IMR-90 (cell line): ENCODE measurements around the gene NAA11. TPM values are rescaled to one million over a fixed set of nuclear protein-coding genes. Genes with fewer than 3 reads are reported as not detected.

ENCODE experiments used
- ATAC-seq: fragments of 200-7000 bp; cut with Tn5 transposase; 2 replicates; pipeline ENCODE4 v1.9.1; 2020; ENCODE audit warnings: low read depth, mild to moderate bottlenecking, moderate library complexity
- BruUV-seq: library from RNA; stranded (reverse); fragments of 400-500 nt; replicated peaks from 2 replicates; lab custom pipeline; 2021; lab: Mats Ljungman, UMichigan
- CTCF ChIA-PET: fragments of 300-600 bp; formaldehyde crosslinking; extraction: SDS; loops from one replicate; lab custom pipeline; 2021; ENCODE audit warnings: antibody characterized with exemption; lab: Yijun Ruan, JAX
- POLR2A ChIA-PET: fragments of 300-600 bp; sonication (Branson Sonifier 250); formaldehyde crosslinking; loops from one replicate; lab custom pipeline; 2022; ENCODE audit warnings: antibody characterized with exemption; ENCODE audit not compliant: unreplicated experiment; lab: Charles Lee
- DNase-seq: peaks from one replicate; pipeline ENCODE4 v3.0.0; 2013
- H2AFZ ChIP-seq: replicated peaks from 2 replicates; pipeline ENCODE3; 2013; ENCODE audit warnings: low read length, mild to moderate bottlenecking; ENCODE audit not compliant: poor library complexity
- H2AK5ac ChIP-seq: 2 replicates; pipeline ENCODE4 v1.6.1; 2013; ENCODE audit warnings: low read depth, low read length, inconsistent platforms
- H2AK9ac ChIP-seq: replicated peaks from 2 replicates; pipeline ENCODE3; 2013; ENCODE audit warnings: mild to moderate bottlenecking, low read depth, low read length, moderate library complexity; ENCODE audit not compliant: poor library complexity
- H2BK120ac ChIP-seq: 2 replicates; pipeline ENCODE4 v1.6.1; 2013; ENCODE audit warnings: low read depth, low read length, inconsistent platforms
- H2BK15ac ChIP-seq: 3 replicates; pipeline ENCODE4 v1.6.1; 2013; ENCODE audit warnings: low read depth, low read length, inconsistent platforms
- H2BK20ac ChIP-seq: 2 replicates; pipeline ENCODE4 v1.6.1; 2013; ENCODE audit warnings: low read depth, mild to moderate bottlenecking, inconsistent platforms, low read length, moderate library complexity
- H2BK5ac ChIP-seq: 2 replicates; pipeline ENCODE4 v1.6.1; 2013; ENCODE audit warnings: mild to moderate bottlenecking, low read depth, low read length, inconsistent platforms; ENCODE audit not compliant: poor library complexity, severe bottlenecking
- H3K14ac ChIP-seq: replicated peaks from 2 replicates; pipeline ENCODE4 v1.6.1; 2013; ENCODE audit warnings: low read depth, low read length, inconsistent platforms
- H3K18ac ChIP-seq: 2 replicates; pipeline ENCODE4 v1.6.1; 2013; ENCODE audit warnings: low read depth, low read length, control low read depth
- H3K23ac ChIP-seq: 2 replicates; pipeline ENCODE4 v1.6.1; 2013; ENCODE audit warnings: low read depth, low read length, inconsistent platforms
- H3K27ac ChIP-seq: 2 replicates; pipeline ENCODE4 v1.5.1; 2013; ENCODE audit warnings: mild to moderate bottlenecking, control low read depth, low read length; ENCODE audit not compliant: insufficient read depth
- H3K27me3 ChIP-seq: 2 replicates; pipeline ENCODE4 v1.6.1; 2013; ENCODE audit warnings: low read length; ENCODE audit not compliant: control insufficient read depth, insufficient read depth
- H3K36me3 ChIP-seq: 2 replicates; pipeline ENCODE4 v1.6.1; 2013; ENCODE audit warnings: low read length, mixed read lengths; ENCODE audit not compliant: control insufficient read depth, insufficient read depth
- H3K4ac ChIP-seq: 2 replicates; pipeline ENCODE4 v1.6.1; 2013; ENCODE audit warnings: low read depth, low read length, inconsistent platforms
- H3K4me1 ChIP-seq: 2 replicates; pipeline ENCODE4 v1.6.1; 2013; ENCODE audit warnings: low read length, mixed read lengths; ENCODE audit not compliant: control insufficient read depth, insufficient read depth
- H3K4me2 ChIP-seq: 2 replicates; pipeline ENCODE4 v1.6.1; 2013; ENCODE audit warnings: low read depth, mild to moderate bottlenecking, control low read depth, low read length, moderate library complexity
- H3K4me3 ChIP-seq: 2 replicates; pipeline ENCODE4 v1.5.1; 2013; ENCODE audit warnings: low read depth, mild to moderate bottlenecking, control low read depth, low read length, moderate library complexity; ENCODE audit not compliant: insufficient read depth
- H3K56ac ChIP-seq: 2 replicates; pipeline ENCODE4 v1.6.1; 2013; ENCODE audit warnings: low read length, inconsistent platforms; ENCODE audit not compliant: insufficient read depth; ENCODE audit errors: extremely low read depth
- H3K79me1 ChIP-seq, 2 experiments: 2 replicates each; pipeline ENCODE4 v1.6.1; 2013; ENCODE audit warnings: low read length in 2 of 2, inconsistent platforms in 1 of 2, low read depth in 1 of 2
- H3K9ac ChIP-seq: 2 replicates; pipeline ENCODE4 v1.6.1; 2013; ENCODE audit warnings: low read depth, low read length, control low read depth
- H3K9me1 ChIP-seq: 2 replicates; pipeline ENCODE4 v1.6.1; 2013; ENCODE audit warnings: low read length, inconsistent platforms; ENCODE audit not compliant: insufficient read depth
- H3K9me3 ChIP-seq: 2 replicates; pipeline ENCODE4 v1.6.1; 2013; ENCODE audit warnings: low read length; ENCODE audit not compliant: control insufficient read depth, insufficient read depth
- H4K20me1 ChIP-seq: 2 replicates; pipeline ENCODE4 v1.6.1; 2013; ENCODE audit warnings: low read length, inconsistent platforms; ENCODE audit not compliant: insufficient read depth
- H4K5ac ChIP-seq: 2 replicates; pipeline ENCODE4 v1.6.1; 2013; ENCODE audit warnings: mild to moderate bottlenecking, low read depth, low read length, control low read depth
- H4K8ac ChIP-seq, 2 experiments: 2 replicates each; pipeline ENCODE4 v1.6.1; 2013; ENCODE audit warnings: low read depth in 2 of 2, low read length in 2 of 2, control low read depth in 1 of 2, inconsistent platforms in 1 of 2
- H4K91ac ChIP-seq: 2 replicates; pipeline ENCODE4 v1.6.1; 2013; ENCODE audit warnings: low read depth, low read length, inconsistent platforms; ENCODE audit not compliant: insufficient read depth
- BHLHE40 ChIP-seq: fragments of 150-350 bp; IDR thresholded peaks from 2 replicates; pipeline ENCODE4 v1.6.1; 2016; ENCODE audit warnings: mild to moderate bottlenecking, low read depth, low read length
- CEBPB ChIP-seq: IDR thresholded peaks from 2 replicates; pipeline ENCODE4 v1.6.1; 2012; ENCODE audit warnings: low read depth, low read length, improper control_type of control experiment
- CHD1 ChIP-seq: IDR thresholded peaks from 2 replicates; pipeline ENCODE4 v1.6.1; 2012; ENCODE audit warnings: low read depth, low read length, improper control_type of control experiment
- FOS ChIP-seq: fragments of 150-350 bp; IDR thresholded peaks from 2 replicates; pipeline ENCODE4 v1.6.1; 2016; ENCODE audit warnings: low read depth, low read length
- MAFK ChIP-seq: IDR thresholded peaks from 2 replicates; pipeline ENCODE4 v1.6.1; 2012; ENCODE audit warnings: low read depth, low read length, improper control_type of control experiment
- MAZ ChIP-seq: IDR thresholded peaks from 2 replicates; pipeline ENCODE4 v1.6.1; 2012; ENCODE audit warnings: low read depth, mild to moderate bottlenecking, low read length, improper control_type of control experiment, moderate library complexity, borderline replicate concordance
- MXI1 ChIP-seq: IDR thresholded peaks from 2 replicates; pipeline ENCODE4 v1.6.1; 2012; ENCODE audit warnings: low read depth, mild to moderate bottlenecking, low read length, moderate library complexity, borderline replicate concordance
- NFE2L2 ChIP-seq: fragments of 150-350 bp; IDR thresholded peaks from 2 replicates; pipeline ENCODE4 v1.6.1; 2016; ENCODE audit warnings: low read depth, mild to moderate bottlenecking, low read length
- POLR2A ChIP-seq: IDR thresholded peaks from 2 replicates; pipeline ENCODE4 v1.6.1; 2012; ENCODE audit warnings: mild to moderate bottlenecking, low read depth, low read length
- RAD21 ChIP-seq: IDR thresholded peaks from 2 replicates; pipeline ENCODE4 v1.6.1; 2012; ENCODE audit warnings: low read length, improper control_type of control experiment
- RCOR1 ChIP-seq: IDR thresholded peaks from 2 replicates; pipeline ENCODE4 v1.6.1; 2012; ENCODE audit warnings: mild to moderate bottlenecking, low read length, improper control_type of control experiment; ENCODE audit not compliant: insufficient replicate concordance
- RFX5 ChIP-seq: IDR thresholded peaks from 2 replicates; pipeline ENCODE4 v1.8.0; 2012; ENCODE audit warnings: low read depth, mild to moderate bottlenecking, low read length, moderate library complexity
- SMC3 ChIP-seq: fragments of 150-350 bp; IDR thresholded peaks from 2 replicates; pipeline ENCODE4 v1.6.1; 2016; ENCODE audit warnings: low read depth, mild to moderate bottlenecking, antibody characterized with exemption, low read length, moderate library complexity
- WGBS, 2 experiments: methylation state at CpG; one replicate each; pipeline versions ENCODE4 v1.1.5 to v1.1.7; 2013; ENCODE audit warnings: missing lambda C conversion rate in 2 of 2; ENCODE audit not compliant: insufficient read length in 1 of 2; ENCODE audit errors: extremely low coverage in 2 of 2; 5-methylcytosine and 5-hydroxymethylcytosine counted together
- dilution Hi-C: fragments of 300-500 bp; cut with HindIII; formaldehyde crosslinking; loops from one replicate; pipeline ENCODE4 v1.14.3; 2018; ENCODE audit warnings: low sequenced_read_pairs; ENCODE audit not compliant: unreplicated experiment
- in situ Hi-C: fragments of 300-500 bp; cut with MboI; formaldehyde crosslinking; loops from 3 replicates; pipeline ENCODE4 v1.14.3; 2019; ENCODE audit warnings: low sequenced_read_pairs, inconsistent platforms, mixed read lengths
- intact Hi-C: fragments of 100-400 bp; cut with micrococcal nuclease; formaldehyde crosslinking; loops from 2 replicates; pipeline ENCODE4 v1.10.0; 2022
- polyA plus RNA-seq, 3 experiments: library from polyadenylated mRNA; depleted of rRNA; stranded (reverse); fragments of >200 nt; gene quantifications; 2 replicates each; pipeline ENCODE4 v1.2.3, GENCODE V29; 2012; ENCODE audit warnings: low replicate concordance in 1 of 3
- total RNA-seq: library from RNA; depleted of rRNA; stranded (reverse); fragments of >200 nt; gene quantifications from 2 replicates; pipeline ENCODE4 v1.2.3, GENCODE V29; 2012
- TF ChIP-seq, protein P1 (sequence below): fragments of 150-350 bp; IDR thresholded peaks from 2 replicates; pipeline ENCODE4 v1.6.1; 2016; ENCODE audit warnings: low read depth, mild to moderate bottlenecking, low read length, moderate library complexity, borderline replicate concordance
- TF ChIP-seq, protein P2 (sequence below): conservative IDR thresholded peaks from 2 replicates; pipeline ENCODE4 v1.5.1; 2012; ENCODE audit warnings: mild to moderate bottlenecking, low read depth, low read length, improper control_type of control experiment
- TF ChIP-seq, protein P3 (sequence below): fragments of 150-350 bp; IDR thresholded peaks from 2 replicates; pipeline ENCODE4 v1.6.1; 2017; ENCODE audit warnings: mild to moderate bottlenecking, antibody characterized with exemption, low read length, low read depth

Gene NAA11
- total and polyA plus RNA-seq, 2 of the 4 experiments (the other 2 are of a cell fraction), result not detected

DNA sequence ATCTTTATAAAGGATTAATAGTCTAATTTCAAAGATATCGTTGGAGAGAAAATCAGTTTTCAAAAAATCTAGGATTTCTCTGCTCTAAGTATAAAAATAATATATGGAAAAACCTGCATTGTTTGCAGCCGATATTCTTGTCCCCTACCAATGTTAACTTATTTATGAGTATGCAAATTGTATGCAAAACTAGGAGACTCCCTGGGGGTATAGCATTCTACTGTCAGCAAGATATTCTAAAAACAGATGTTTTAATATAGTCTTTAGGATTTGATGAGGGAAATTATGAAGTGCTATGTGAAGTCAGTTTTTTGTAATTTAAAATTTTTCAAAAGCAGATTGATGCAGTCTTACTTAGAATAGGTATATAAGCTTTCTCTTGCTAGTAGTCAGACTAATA, 41.2 kb upstream of the NAA11 start:
- dilution Hi-C loops, result no loop called here
- H3K4me2 ChIP-seq, result no peak overlapping the region
- no peak overlapping the region for H4K91ac ChIP-seq
- H2BK15ac ChIP-seq, result no peak overlapping the region
- no peaks in the 10 kb centered on the region for H3K9me1 ChIP-seq
- intact Hi-C loops, result no loop called here
- in situ Hi-C loops, result no loop called here
- DNase-seq (no peak), ATAC-seq (no peak)
- H4K20me1 ChIP-seq, result no peaks in the 10 kb centered on the region
- no peak overlapping the region for H3K27ac ChIP-seq
- H2AFZ ChIP-seq, result no peak overlapping the region
- no peaks in the 10 kb centered on the region for H3K36me3 ChIP-seq
- H4K5ac ChIP-seq, result no peak overlapping the region
- TF ChIP-seq MXI1, result no peak
- TF ChIP-seq, protein P1, sequence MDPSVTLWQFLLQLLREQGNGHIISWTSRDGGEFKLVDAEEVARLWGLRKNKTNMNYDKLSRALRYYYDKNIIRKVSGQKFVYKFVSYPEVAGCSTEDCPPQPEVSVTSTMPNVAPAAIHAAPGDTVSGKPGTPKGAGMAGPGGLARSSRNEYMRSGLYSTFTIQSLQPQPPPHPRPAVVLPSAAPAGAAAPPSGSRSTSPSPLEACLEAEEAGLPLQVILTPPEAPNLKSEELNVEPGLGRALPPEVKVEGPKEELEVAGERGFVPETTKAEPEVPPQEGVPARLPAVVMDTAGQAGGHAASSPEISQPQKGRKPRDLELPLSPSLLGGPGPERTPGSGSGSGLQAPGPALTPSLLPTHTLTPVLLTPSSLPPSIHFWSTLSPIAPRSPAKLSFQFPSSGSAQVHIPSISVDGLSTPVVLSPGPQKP, result no peak
- no peak for TF ChIP-seq SMC3
- TF ChIP-seq POLR2A, result no peak
- no peak for TF ChIP-seq CEBPB
- TF ChIP-seq RAD21, result no peak
- TF ChIP-seq RCOR1, result no peak
- no peak for TF ChIP-seq FOS
- TF ChIP-seq BHLHE40, result no peak
- TF ChIP-seq CHD1, result no peak
- TF ChIP-seq NFE2L2, result no peak
- TF ChIP-seq, protein P2, sequence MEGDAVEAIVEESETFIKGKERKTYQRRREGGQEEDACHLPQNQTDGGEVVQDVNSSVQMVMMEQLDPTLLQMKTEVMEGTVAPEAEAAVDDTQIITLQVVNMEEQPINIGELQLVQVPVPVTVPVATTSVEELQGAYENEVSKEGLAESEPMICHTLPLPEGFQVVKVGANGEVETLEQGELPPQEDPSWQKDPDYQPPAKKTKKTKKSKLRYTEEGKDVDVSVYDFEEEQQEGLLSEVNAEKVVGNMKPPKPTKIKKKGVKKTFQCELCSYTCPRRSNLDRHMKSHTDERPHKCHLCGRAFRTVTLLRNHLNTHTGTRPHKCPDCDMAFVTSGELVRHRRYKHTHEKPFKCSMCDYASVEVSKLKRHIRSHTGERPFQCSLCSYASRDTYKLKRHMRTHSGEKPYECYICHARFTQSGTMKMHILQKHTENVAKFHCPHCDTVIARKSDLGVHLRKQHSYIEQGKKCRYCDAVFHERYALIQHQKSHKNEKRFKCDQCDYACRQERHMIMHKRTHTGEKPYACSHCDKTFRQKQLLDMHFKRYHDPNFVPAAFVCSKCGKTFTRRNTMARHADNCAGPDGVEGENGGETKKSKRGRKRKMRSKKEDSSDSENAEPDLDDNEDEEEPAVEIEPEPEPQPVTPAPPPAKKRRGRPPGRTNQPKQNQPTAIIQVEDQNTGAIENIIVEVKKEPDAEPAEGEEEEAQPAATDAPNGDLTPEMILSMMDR, result no peak
- no peak for TF ChIP-seq MAZ
- TF ChIP-seq RFX5, result no peak
- TF ChIP-seq, protein P3, sequence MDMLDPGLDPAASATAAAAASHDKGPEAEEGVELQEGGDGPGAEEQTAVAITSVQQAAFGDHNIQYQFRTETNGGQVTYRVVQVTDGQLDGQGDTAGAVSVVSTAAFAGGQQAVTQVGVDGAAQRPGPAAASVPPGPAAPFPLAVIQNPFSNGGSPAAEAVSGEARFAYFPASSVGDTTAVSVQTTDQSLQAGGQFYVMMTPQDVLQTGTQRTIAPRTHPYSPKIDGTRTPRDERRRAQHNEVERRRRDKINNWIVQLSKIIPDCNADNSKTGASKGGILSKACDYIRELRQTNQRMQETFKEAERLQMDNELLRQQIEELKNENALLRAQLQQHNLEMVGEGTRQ, result no peak
- no peak for TF ChIP-seq MAFK
- H3K79me1 ChIP-seq, result no peaks in the 10 kb centered on the region
- H3K18ac ChIP-seq, result no peak overlapping the region
- no peak overlapping the region for H3K23ac ChIP-seq
- no peak overlapping the region for H3K4ac ChIP-seq
- no peak overlapping the region for H2AK9ac ChIP-seq
- no peak overlapping the region for H2BK5ac ChIP-seq
- no peaks in the 10 kb centered on the region for H3K4me1 ChIP-seq
- no TSS peak for BruUV-seq
- no peak overlapping the region for H3K56ac ChIP-seq
- no peak overlapping the region for H2AK5ac ChIP-seq
- H3K14ac ChIP-seq, result no peak overlapping the region
- H4K8ac ChIP-seq, result no peak overlapping the region
- H2BK120ac ChIP-seq, result no peak overlapping the region
- WGBS, 2 experiments, result no CpG with 5 or more reads among the region's 2 CpGs
- H3K4me3 ChIP-seq, result no peak overlapping the region
- no peak overlapping the region for H2BK20ac ChIP-seq
- no peaks in the 10 kb centered on the region for H3K27me3 ChIP-seq
- POLR2A ChIA-PET, result no interaction called here
- CTCF ChIA-PET, result interaction anchor here (0.6 kb wide), 1 partner anchor 376 kb away, joined by 4 read pairs; no protein-coding TSS in a partner anchor
- no peak overlapping the region for H3K9ac ChIP-seq
- no peaks in the 10 kb centered on the region for H3K9me3 ChIP-seq
